ENCODE data around the gene BCL7C.

DNA sequence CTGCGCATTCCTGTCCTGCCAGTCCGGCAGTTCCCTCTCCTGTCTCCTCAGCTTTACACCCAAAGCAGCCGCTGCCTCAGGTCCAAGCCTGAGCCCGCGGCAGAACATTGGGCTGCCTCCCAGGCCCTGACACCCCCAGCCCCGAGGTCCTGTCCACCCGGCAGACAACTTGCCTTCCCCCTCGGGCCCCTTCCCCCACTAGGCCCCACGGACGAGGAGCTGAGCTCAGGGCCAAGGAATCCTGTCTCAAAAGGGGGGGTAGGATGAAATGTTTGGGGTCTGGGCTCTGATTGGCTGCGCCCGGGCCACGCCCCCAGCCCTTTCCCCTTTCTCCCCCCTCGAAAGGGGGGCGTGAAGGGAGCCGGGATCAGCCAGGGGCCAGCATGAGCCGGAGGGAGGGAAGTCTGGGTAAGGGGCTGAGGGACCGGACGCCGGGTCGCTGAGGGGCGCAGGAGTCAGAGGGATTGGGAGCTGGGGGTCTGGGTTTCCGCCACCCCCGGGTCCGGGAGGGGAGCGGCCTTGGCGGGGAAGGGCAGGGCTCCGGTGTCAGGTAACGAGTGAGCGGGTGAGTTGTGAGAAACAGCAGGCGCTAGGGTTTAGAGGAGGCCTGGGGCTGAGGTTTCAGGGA is 2.5 kb upstream of the BCL7C start, which contains the start of gene CTF1:
- TF ChIP-seq, protein P1, sequence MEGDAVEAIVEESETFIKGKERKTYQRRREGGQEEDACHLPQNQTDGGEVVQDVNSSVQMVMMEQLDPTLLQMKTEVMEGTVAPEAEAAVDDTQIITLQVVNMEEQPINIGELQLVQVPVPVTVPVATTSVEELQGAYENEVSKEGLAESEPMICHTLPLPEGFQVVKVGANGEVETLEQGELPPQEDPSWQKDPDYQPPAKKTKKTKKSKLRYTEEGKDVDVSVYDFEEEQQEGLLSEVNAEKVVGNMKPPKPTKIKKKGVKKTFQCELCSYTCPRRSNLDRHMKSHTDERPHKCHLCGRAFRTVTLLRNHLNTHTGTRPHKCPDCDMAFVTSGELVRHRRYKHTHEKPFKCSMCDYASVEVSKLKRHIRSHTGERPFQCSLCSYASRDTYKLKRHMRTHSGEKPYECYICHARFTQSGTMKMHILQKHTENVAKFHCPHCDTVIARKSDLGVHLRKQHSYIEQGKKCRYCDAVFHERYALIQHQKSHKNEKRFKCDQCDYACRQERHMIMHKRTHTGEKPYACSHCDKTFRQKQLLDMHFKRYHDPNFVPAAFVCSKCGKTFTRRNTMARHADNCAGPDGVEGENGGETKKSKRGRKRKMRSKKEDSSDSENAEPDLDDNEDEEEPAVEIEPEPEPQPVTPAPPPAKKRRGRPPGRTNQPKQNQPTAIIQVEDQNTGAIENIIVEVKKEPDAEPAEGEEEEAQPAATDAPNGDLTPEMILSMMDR (conservative IDR thresholded peaks at IDR 0.05), result no peak
- no peak for TF ChIP-seq ZFX (IDR thresholded peaks at IDR 0.05)

Measured in C4-2B (cell line).